ENCODE results near the gene NECTIN2.

The NECTIN2 gene

DNA sequence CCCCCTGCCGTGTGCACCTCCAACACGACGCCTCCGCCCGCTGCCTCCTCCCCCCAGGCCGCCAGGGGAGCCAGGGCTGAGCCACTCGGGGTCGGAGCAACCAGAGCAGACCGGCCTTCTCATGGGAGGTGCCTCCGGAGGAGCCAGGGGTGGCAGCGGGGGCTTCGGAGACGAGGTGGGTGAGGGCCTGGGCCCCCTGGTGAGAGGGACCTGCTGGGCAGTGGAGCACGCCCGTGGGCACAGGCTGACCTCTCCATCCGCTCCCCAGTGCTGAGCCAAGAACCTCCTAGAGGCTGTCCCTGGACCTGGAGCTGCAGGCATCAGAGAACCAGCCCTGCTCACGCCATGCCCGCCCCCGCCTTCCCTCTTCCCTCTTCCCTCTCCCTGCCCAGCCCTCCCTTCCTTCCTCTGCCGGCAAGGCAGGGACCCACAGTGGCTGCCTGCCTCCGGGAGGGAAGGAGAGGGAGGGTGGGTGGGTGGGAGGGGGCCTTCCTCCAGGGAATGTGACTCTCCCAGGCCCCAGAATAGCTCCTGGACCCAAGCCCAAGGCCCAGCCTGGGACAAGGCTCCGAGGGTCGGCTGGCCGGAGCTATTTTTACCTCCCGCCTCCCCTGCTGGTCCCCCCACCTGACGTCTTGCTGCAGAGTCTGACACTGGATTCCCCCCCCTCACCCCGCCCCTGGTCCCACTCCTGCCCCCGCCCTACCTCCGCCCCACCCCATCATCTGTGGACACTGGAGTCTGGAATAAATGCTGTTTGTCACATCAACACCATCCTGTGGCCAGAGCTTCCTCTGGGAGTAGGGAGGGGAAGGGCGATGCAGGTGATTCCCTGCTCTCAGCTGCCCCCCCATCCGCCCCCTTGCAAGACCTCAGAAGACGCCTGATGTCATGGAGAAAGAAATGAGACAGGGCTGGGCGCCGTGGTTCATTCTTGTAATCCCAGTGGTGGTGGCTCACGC, 25.2 kb upstream of the NECTIN2 start:
- H3K4me2 ChIP-seq = no peak overlapping the region
- H2AFZ ChIP-seq (ENCODE audit: low read depth) = no peak overlapping the region
- H3K27ac ChIP-seq = no peak overlapping the region
- no peak overlapping the region for H3K4me3 ChIP-seq (IDR thresholded peaks at IDR 0.05; ENCODE audit: insufficient read depth, low read depth, low read length)
- TF ChIP-seq, protein P1, sequence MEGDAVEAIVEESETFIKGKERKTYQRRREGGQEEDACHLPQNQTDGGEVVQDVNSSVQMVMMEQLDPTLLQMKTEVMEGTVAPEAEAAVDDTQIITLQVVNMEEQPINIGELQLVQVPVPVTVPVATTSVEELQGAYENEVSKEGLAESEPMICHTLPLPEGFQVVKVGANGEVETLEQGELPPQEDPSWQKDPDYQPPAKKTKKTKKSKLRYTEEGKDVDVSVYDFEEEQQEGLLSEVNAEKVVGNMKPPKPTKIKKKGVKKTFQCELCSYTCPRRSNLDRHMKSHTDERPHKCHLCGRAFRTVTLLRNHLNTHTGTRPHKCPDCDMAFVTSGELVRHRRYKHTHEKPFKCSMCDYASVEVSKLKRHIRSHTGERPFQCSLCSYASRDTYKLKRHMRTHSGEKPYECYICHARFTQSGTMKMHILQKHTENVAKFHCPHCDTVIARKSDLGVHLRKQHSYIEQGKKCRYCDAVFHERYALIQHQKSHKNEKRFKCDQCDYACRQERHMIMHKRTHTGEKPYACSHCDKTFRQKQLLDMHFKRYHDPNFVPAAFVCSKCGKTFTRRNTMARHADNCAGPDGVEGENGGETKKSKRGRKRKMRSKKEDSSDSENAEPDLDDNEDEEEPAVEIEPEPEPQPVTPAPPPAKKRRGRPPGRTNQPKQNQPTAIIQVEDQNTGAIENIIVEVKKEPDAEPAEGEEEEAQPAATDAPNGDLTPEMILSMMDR (conservative IDR thresholded peaks at IDR 0.05; ENCODE audit: low read depth, low read length) = no peak
- H3K4me1 ChIP-seq (ENCODE audit: low read depth, poor library complexity, severe bottlenecking) = no peaks in the 10 kb centered on the region
- H3K36me3 ChIP-seq (ENCODE audit: insufficient read depth) = no peaks in the 10 kb centered on the region
- H4K20me1 ChIP-seq (ENCODE audit: insufficient read depth) = no peaks in the 10 kb centered on the region
- H3K9ac ChIP-seq = no peak overlapping the region
- peaks cover 56% of the 10 kb centered on the region for H3K27me3 ChIP-seq (ENCODE audit: insufficient read depth, low read depth)
- no peaks in the 10 kb centered on the region for H3K79me2 ChIP-seq (ENCODE audit: insufficient read depth, low read depth)

DNA sequence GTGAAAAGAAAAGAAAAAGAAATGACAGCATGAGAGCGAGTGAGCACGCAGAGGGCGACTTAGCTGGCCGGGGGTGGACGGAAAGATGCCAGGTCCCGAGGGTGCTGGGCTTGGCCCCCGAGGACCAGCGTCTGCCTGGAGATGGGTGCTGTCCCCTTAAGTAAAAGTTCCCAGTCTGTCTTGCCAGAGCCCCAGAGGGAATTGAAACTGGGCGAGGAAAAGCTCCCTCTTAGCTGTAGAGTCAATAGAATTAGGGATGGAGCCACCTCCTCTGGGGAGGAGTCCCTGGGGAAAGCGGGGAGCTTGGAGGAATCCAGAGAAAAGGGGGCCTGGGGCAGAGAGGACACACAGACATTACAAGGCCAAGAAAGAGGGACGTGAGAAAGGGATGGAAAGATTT, 23.9 kb upstream of the NECTIN2 start:
- H3K27ac ChIP-seq = no peak overlapping the region
- no peak overlapping the region for H2AFZ ChIP-seq (ENCODE audit: low read depth)
- peaks cover 52% of the 10 kb centered on the region for H3K27me3 ChIP-seq (ENCODE audit: insufficient read depth, low read depth)

DNA sequence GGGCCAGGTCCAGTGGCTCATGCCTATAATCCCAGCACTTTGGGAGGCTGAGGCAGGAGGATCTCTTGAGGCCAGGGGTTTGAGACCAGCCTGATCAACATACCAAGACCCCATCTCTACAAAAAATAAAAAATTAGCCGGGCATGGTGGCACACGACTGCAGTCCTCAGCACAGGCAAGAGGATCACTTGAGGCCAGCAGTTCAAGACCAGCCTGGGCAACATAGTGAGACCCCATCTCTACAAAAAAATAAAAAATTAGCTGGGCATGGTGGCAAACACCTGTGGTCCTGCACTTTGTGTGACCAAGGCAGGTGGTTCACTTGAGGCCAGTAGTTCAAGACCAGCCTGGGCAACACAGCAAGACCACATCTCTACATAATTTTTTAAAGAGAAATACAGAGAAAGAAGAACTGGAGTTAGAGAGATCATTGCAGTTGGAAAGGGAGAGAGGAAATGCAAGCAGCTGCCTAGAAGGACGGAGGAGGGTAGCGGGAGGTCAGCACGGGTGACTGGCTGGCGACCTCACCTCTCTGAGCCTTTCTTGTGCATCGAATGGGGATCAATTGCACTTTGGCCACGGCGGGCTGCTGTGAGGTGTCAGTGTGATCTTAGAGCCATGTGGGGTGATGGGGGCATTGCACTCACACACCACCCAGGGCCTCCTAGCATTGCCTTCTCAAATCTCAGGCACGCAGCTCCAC, 23.3 kb upstream of the NECTIN2 start:
- H3K36me3 ChIP-seq (ENCODE audit: insufficient read depth) = no peaks in the 10 kb centered on the region
- H3K79me2 ChIP-seq (ENCODE audit: insufficient read depth, low read depth) = no peaks in the 10 kb centered on the region
- TF ChIP-seq, protein P1 (conservative IDR thresholded peaks at IDR 0.05; ENCODE audit: low read depth, low read length) = no peak
- H2AFZ ChIP-seq (ENCODE audit: low read depth) = no peak overlapping the region
- H4K20me1 ChIP-seq (ENCODE audit: insufficient read depth) = no peaks in the 10 kb centered on the region
- no peak overlapping the region for H3K4me2 ChIP-seq
- no peak overlapping the region for H3K27ac ChIP-seq
- no peaks in the 10 kb centered on the region for H3K4me1 ChIP-seq (ENCODE audit: low read depth, poor library complexity, severe bottlenecking)
- H3K4me3 ChIP-seq (IDR thresholded peaks at IDR 0.05; ENCODE audit: insufficient read depth, low read depth, low read length) = no peak overlapping the region
- peaks cover 47% of the 10 kb centered on the region for H3K27me3 ChIP-seq (ENCODE audit: insufficient read depth, low read depth)
- H3K9ac ChIP-seq = no peak overlapping the region

More for the DNA sequence above, 23.9 kb upstream of the NECTIN2 start:
- H3K4me2 ChIP-seq = no peak overlapping the region
- TF ChIP-seq, protein P1 (conservative IDR thresholded peaks at IDR 0.05; ENCODE audit: low read depth, low read length) = no peak
- no peak overlapping the region for H3K9ac ChIP-seq
- H4K20me1 ChIP-seq (ENCODE audit: insufficient read depth) = no peaks in the 10 kb centered on the region
- no peaks in the 10 kb centered on the region for H3K36me3 ChIP-seq (ENCODE audit: insufficient read depth)
- H3K79me2 ChIP-seq (ENCODE audit: insufficient read depth, low read depth) = no peaks in the 10 kb centered on the region
- no peak overlapping the region for H3K4me3 ChIP-seq (IDR thresholded peaks at IDR 0.05; ENCODE audit: insufficient read depth, low read depth, low read length)
- H3K4me1 ChIP-seq (ENCODE audit: low read depth, poor library complexity, severe bottlenecking) = no peaks in the 10 kb centered on the region

GRCh38 chr19:44823373-44823698, 22.8 kb upstream of the NECTIN2 start:
- H3K4me3 ChIP-seq (IDR thresholded peaks at IDR 0.05; ENCODE audit: insufficient read depth, low read depth, low read length) = no peak overlapping the region
- H3K36me3 ChIP-seq (ENCODE audit: insufficient read depth) = no peaks in the 10 kb centered on the region
- no peaks in the 10 kb centered on the region for H3K79me2 ChIP-seq (ENCODE audit: insufficient read depth, low read depth)
- no peak overlapping the region for H3K9ac ChIP-seq
- no peaks in the 10 kb centered on the region for H4K20me1 ChIP-seq (ENCODE audit: insufficient read depth)
- no peak overlapping the region for H3K4me2 ChIP-seq
- H2AFZ ChIP-seq (ENCODE audit: low read depth) = no peak overlapping the region
- H3K27ac ChIP-seq = no peak overlapping the region
- TF ChIP-seq, protein P1 (conservative IDR thresholded peaks at IDR 0.05; ENCODE audit: low read depth, low read length) = no peak
- H3K4me1 ChIP-seq (ENCODE audit: low read depth, poor library complexity, severe bottlenecking) = no peaks in the 10 kb centered on the region
- peaks cover 42% of the 10 kb centered on the region for H3K27me3 ChIP-seq (ENCODE audit: insufficient read depth, low read depth)

All from KMS-11 (cell line).